Right renal cortex interstitium (tissue), 3 donors: ENCODE data around the gene NAMPT. TPM values are rescaled to one million over a fixed set of nuclear protein-coding genes. Genes with fewer than 3 reads are reported as not detected.

Experiments used
- polyA plus RNA-seq, 3 donors: library from polyadenylated mRNA; unstranded; fragments of 120-200 nt; gene quantifications; one replicate each; pipeline ENCODE4 v1.2.1, GENCODE V29; 2013; ENCODE audit not compliant: insufficient read length in 3 of 3

Gene NAMPT
- polyA plus RNA-seq, 3 donors, result 42.6 to 46.2 (median 45.0) TPM

Other genes with a start within 250 kb of the NAMPT start
- 100 to 1,000 TPM; 151 to 159 (median 153) TPM for gene SYPL1, start 172.7 kb downstream of the NAMPT start, polyA plus RNA-seq